Measurements from ENCODE around the gene SOAT2. TPM values are rescaled to one million over a fixed set of nuclear protein-coding genes. Genes with fewer than 3 reads are reported as not detected.

The SOAT2 gene
- total and polyA plus RNA-seq, 2 donors (not counting 3 experiments of a cell fraction or from before 2014, with no cell fraction given): not detected

GRCh38 chr12:53170876-53171724, 67.8 kb downstream of the SOAT2 start:
- Histone ChIP-seq H3K27me3 (ENCODE audit: control insufficient read depth in 2 of 2, insufficient read depth in 2 of 2, low read length in 2 of 2) (no peaks in the 10 kb centered on the region), H3K9me3 (replicated peaks; ENCODE audit: control insufficient read depth, insufficient read depth, low read length) (no peaks in the 10 kb centered on the region), H3K4me1 (ENCODE audit: control insufficient read depth, extremely low read depth, insufficient read depth, low read length) (no peaks in the 10 kb centered on the region), H3K4me2 (ENCODE audit: insufficient read depth, low read length) (no peak overlapping the region), H3K9me1 (replicated peaks; ENCODE audit: control insufficient read depth, extremely low read depth, insufficient read depth, low read length) (no peaks in the 10 kb centered on the region), H3K27ac (ENCODE audit: insufficient read depth, low read depth, low read length) (no peak overlapping the region), H3K9ac (replicated peaks; ENCODE audit: extremely low read depth, insufficient read depth, low read length) (no peak overlapping the region), H4K20me1 (replicated peaks; ENCODE audit: control insufficient read depth, extremely low read depth, insufficient read depth, low read length) (no peaks in the 10 kb centered on the region), H3K4me3 (replicated peaks in 1 of 3; ENCODE audit: insufficient read depth in 1 of 3, low read depth in 1 of 3, low read length in 3 of 3) (no peak overlapping the region), H3K79me2 (ENCODE audit: control insufficient read depth, insufficient read depth, low read length) (no peaks in the 10 kb centered on the region), H3K36me3 (ENCODE audit: control insufficient read depth in 2 of 2, extremely low read depth in 1 of 2, insufficient read depth in 2 of 2, low read length in 2 of 2) (peaks cover 0 to 7% of the 10 kb centered on the region in 2 experiments), H2AFZ (ENCODE audit: low read depth, low read length) (no peak overlapping the region)
- dilution Hi-C loops (cut with MboI; ENCODE audit: extremely low pct_ligation_motif_present, low sequenced_read_pairs) (no loop called here), intact Hi-C loops (cut with micrococcal nuclease) (no loop called here)
- FAIRE-seq: no peak
- no TSS peak for BruUV-seq (replicated peaks)
- CTCF ChIA-PET: interaction anchor here (2.9 kb wide), 1 partner anchor 11 kb away, joined by 20 read pairs; no protein-coding TSS in a partner anchor
- POLR2A ChIA-PET: no interaction called here
- no peak for DNase-seq (ENCODE audit: low read depth, low spot score)
- no peak for TF ChIP-seq POLR2A (IDR thresholded peaks at IDR 0.05; ENCODE audit: low read depth, low read length)
- TF ChIP-seq JUN (IDR thresholded peaks at IDR 0.05; ENCODE audit: borderline replicate concordance, insufficient read depth, insufficient read length, low read depth): no peak
- TF ChIP-seq FOS (IDR thresholded peaks at IDR 0.05; ENCODE audit: borderline replicate concordance, insufficient read depth, low read length): no peak

- dilution Hi-C loops (cut with MboI; ENCODE audit: extremely low pct_ligation_motif_present, low sequenced_read_pairs) (no loop called here), intact Hi-C loops (cut with micrococcal nuclease) (no loop called here)
- Histone ChIP-seq H3K9me1 (replicated peaks; ENCODE audit: control insufficient read depth, extremely low read depth, insufficient read depth, low read length) (no peaks in the 10 kb centered on the region), H3K27ac (ENCODE audit: insufficient read depth, low read depth, low read length) (no peak overlapping the region), H3K9ac (replicated peaks; ENCODE audit: extremely low read depth, insufficient read depth, low read length) (no peak overlapping the region), H4K20me1 (replicated peaks; ENCODE audit: control insufficient read depth, extremely low read depth, insufficient read depth, low read length) (no peaks in the 10 kb centered on the region), H3K4me2 (ENCODE audit: insufficient read depth, low read length) (no peak overlapping the region), H2AFZ (ENCODE audit: low read depth, low read length) (no peak overlapping the region), H3K4me1 (ENCODE audit: control insufficient read depth, extremely low read depth, insufficient read depth, low read length) (no peaks in the 10 kb centered on the region), H3K36me3 (ENCODE audit: control insufficient read depth in 2 of 2, extremely low read depth in 1 of 2, insufficient read depth in 2 of 2, low read length in 2 of 2) (peaks cover 0 to 7% of the 10 kb centered on the region in 2 experiments), H3K27me3 (ENCODE audit: control insufficient read depth in 2 of 2, insufficient read depth in 2 of 2, low read length in 2 of 2) (no peaks in the 10 kb centered on the region), H3K4me3 (replicated peaks in 1 of 3; ENCODE audit: insufficient read depth in 1 of 3, low read depth in 1 of 3, low read length in 3 of 3) (no peak overlapping the region), H3K9me3 (replicated peaks; ENCODE audit: control insufficient read depth, insufficient read depth, low read length) (no peaks in the 10 kb centered on the region), H3K79me2 (ENCODE audit: control insufficient read depth, insufficient read depth, low read length) (no peaks in the 10 kb centered on the region)
- CTCF ChIA-PET: interaction anchor here (1.0 to 2.9 kb wide), 3 partner anchors 12 to 18 kb away, joined by 3 to 20 read pairs (median 4); no protein-coding TSS in a partner anchor
- no TSS peak for BruUV-seq (replicated peaks)
- no peak for TF ChIP-seq CTCF (IDR thresholded peaks at IDR 0.05; ENCODE audit: extremely low read depth in 1 of 2, insufficient read depth in 1 of 2, low read depth in 1 of 2, low read length in 2 of 2)
- TF ChIP-seq JUN (IDR thresholded peaks at IDR 0.05; ENCODE audit: borderline replicate concordance, insufficient read depth, insufficient read length, low read depth): no peak
- no peak for TF ChIP-seq FOS (IDR thresholded peaks at IDR 0.05; ENCODE audit: borderline replicate concordance, insufficient read depth, low read length)
- no peak for TF ChIP-seq EZH2 (IDR thresholded peaks at IDR 0.05; ENCODE audit: borderline replicate concordance, low read depth, low read length, severe bottlenecking)
- TF ChIP-seq GATA2 (IDR thresholded peaks at IDR 0.05; ENCODE audit: insufficient read depth, insufficient read length, low read depth, low read length): no peak
- TF ChIP-seq MAX (IDR thresholded peaks at IDR 0.05; ENCODE audit: insufficient read depth, insufficient read length): no peak
- TF ChIP-seq POLR2AphosphoS5 (IDR thresholded peaks at IDR 0.05; ENCODE audit: insufficient read depth, low read depth, low read length): no peak
- TF ChIP-seq POLR2A (IDR thresholded peaks at IDR 0.05; ENCODE audit: low read depth, low read length): no peak
- TF ChIP-seq MYC (IDR thresholded peaks at IDR 0.05; ENCODE audit: low read depth, low read length): no peak
- FAIRE-seq: no peak
- no peak for DNase-seq (ENCODE audit: low read depth, low spot score)
- POLR2A ChIA-PET: no interaction called here
These were observed 68.5 kb downstream of the SOAT2 start for GRCh38 chr12:53171725-53172329.

Measured in endothelial cell of umbilical vein (primary cell).